GM23248 (cell line): Measurements from ENCODE around the gene GAK. TPM values are rescaled to one million over a fixed set of nuclear protein-coding genes. Genes with fewer than 3 reads are reported as not detected.

Source experiments
- DNase-seq: peaks from one replicate; pipeline ENCODE4 v3.0.0-alpha.2; 2015
- H2AFZ ChIP-seq: fragments of 200-600 bp; sonication (generic); 2 replicates; pipeline ENCODE4 v1.6.1; 2016; ENCODE audit warnings: antibody characterized with exemption
- H3F3A ChIP-seq: fragments of 200-600 bp; sonication (generic); 2 replicates; pipeline ENCODE4 v1.6.1; 2016; ENCODE audit warnings: mild to moderate bottlenecking, antibody characterized with exemption, mixed run types; ENCODE audit not compliant: insufficient read depth
- H3K27ac ChIP-seq: fragments of 200-600 bp; sonication (generic); 2 replicates; pipeline ENCODE4 v1.5.1; 2016; ENCODE audit warnings: mild to moderate bottlenecking
- H3K27me3 ChIP-seq: fragments of 200-600 bp; sonication (generic); replicated peaks from 2 replicates; pipeline ENCODE4 v1.6.1; 2016; ENCODE audit warnings: mild to moderate bottlenecking; ENCODE audit not compliant: insufficient read depth
- H3K36me3 ChIP-seq: fragments of 200-600 bp; sonication (generic); 2 replicates; pipeline ENCODE4 v1.6.1; 2016; ENCODE audit warnings: low read depth, mild to moderate bottlenecking
- H3K4me1 ChIP-seq: fragments of 200-600 bp; sonication (generic); 2 replicates; pipeline ENCODE4 v1.6.1; 2016; ENCODE audit warnings: mild to moderate bottlenecking; ENCODE audit not compliant: insufficient read depth
- H3K4me2 ChIP-seq: fragments of 200-600 bp; sonication (generic); one replicate; pipeline ENCODE4 v1.6.1; 2016; ENCODE audit warnings: mild to moderate bottlenecking; ENCODE audit not compliant: unreplicated experiment
- H3K4me3 ChIP-seq: fragments of 200-600 bp; sonication (generic); 2 replicates; pipeline ENCODE4 v1.5.1; 2016; ENCODE audit warnings: mild to moderate bottlenecking
- H3K79me2 ChIP-seq: fragments of 200-600 bp; sonication (generic); 2 replicates; pipeline ENCODE4 v1.6.1; 2016; ENCODE audit warnings: mild to moderate bottlenecking; ENCODE audit not compliant: insufficient read depth
- H3K9ac ChIP-seq: fragments of 200-600 bp; sonication (generic); 2 replicates; pipeline ENCODE4 v1.6.1; 2016; ENCODE audit warnings: mild to moderate bottlenecking
- H3K9me2 ChIP-seq: fragments of 200-600 bp; sonication (generic); 2 replicates; pipeline ENCODE4 v1.6.1; 2016; ENCODE audit warnings: mixed run types, mild to moderate bottlenecking, moderate library complexity; ENCODE audit not compliant: insufficient read depth
- H3K9me3 ChIP-seq: fragments of 200-600 bp; sonication (generic); one replicate; pipeline ENCODE4 v1.6.1; 2017; ENCODE audit warnings: low read depth
- H4K20me1 ChIP-seq: fragments of 200-600 bp; sonication (generic); 2 replicates; pipeline ENCODE4 v1.6.0; 2016; ENCODE audit not compliant: insufficient read depth
- EZH2 ChIP-seq: fragments of 200-600 bp; sonication (generic); IDR thresholded peaks from 2 replicates; pipeline ENCODE4 v1.6.1; 2018; ENCODE audit warnings: antibody characterized with exemption, mild to moderate bottlenecking; ENCODE audit not compliant: insufficient read depth, poor library complexity, severe bottlenecking
- EZH2phosphoT487 ChIP-seq: fragments of 200-600 bp; sonication (generic); IDR thresholded peaks from 2 replicates; pipeline ENCODE4 v1.6.1; 2018; ENCODE audit warnings: antibody characterized with exemption, moderate library complexity, mild to moderate bottlenecking, low read depth; ENCODE audit not compliant: insufficient read depth
- WGBS, 2 experiments: methylation state at CpG; one replicate each; pipeline ENCODE4 v1.1.6; 2015 to 2017; ENCODE audit warnings: low lambda C conversion rate in 2 of 2, low coverage in 1 of 2; ENCODE audit errors: missing lambda C conversion rate in 2 of 2; 5-methylcytosine and 5-hydroxymethylcytosine counted together
- in situ Hi-C: fragments of 300-500 bp; cut with MboI; formaldehyde crosslinking; loops from 2 replicates; pipeline ENCODE4 v1.15.0; 2020
- polyA plus RNA-seq: library from polyadenylated mRNA; unstranded; fragments of >200 nt; fragmentation: Nextera tagmentation; extraction: Ambion mirVana; gene quantifications from 2 replicates; pipeline ENCODE4 v1.2.1, GENCODE V29; 2016
- total RNA-seq: library from RNA; depleted of rRNA; stranded (reverse); fragments of >200 nt; shearing (Covaris generic); gene quantifications from 2 replicates; pipeline ENCODE4 v1.2.3, GENCODE V29; 2014

Gene GAK
- total and polyA plus RNA-seq, 2 experiments from 2014 or later, result 41.1 to 86.7 TPM

DNA sequence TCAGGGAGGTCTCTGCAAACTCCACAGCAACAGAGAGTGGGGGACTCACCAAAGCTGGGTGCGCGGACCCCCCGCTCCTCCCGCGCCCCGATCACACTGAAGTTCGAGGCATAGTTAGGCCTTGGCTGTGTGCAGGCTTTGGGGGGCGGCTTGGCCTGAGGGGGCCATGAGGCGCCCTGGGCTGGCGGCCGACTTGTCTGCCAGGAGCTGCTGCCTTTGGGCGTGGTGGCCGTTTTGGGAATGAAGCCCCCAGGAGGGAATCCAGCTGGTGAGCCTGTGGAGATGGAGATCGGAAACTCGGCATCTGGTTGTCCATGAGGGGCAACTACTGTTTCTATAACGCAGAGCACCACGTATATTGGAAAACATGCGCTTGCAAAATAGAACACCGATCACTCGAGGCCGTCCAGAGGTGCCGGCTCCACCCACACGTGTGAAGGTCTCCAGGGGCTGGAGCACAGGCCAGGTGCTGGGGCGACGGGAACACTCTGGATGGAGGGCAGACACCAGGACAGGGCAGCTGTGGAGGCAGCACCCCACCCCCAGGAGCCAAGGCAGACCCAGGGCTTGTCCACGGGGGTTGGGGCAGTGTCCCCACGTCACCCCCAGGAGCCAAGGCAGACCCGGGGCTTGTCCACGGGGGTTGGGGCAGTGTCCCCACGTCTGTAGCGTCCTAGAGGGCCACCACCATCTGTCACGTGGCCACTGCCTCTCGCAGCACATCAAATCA lies 80.2 kb downstream of the GAK start:
- Histone ChIP-seq H2AFZ (no peak overlapping the region), H3K79me2 (no peaks in the 10 kb centered on the region), H4K20me1 (no peaks in the 10 kb centered on the region), H3K4me2 (no peak overlapping the region), H3K4me3 (no peak overlapping the region), H3K36me3 (peaks cover 8% of the 10 kb centered on the region), H3K27me3 (no peaks in the 10 kb centered on the region), H3K9me3 (no peaks in the 10 kb centered on the region), H3K9me2 (no peaks in the 10 kb centered on the region), H3K9ac (no peak overlapping the region), H3K4me1 (no peaks in the 10 kb centered on the region), H3K27ac (no peak overlapping the region), H3F3A (no peaks in the 10 kb centered on the region)
- DNase-seq, result no peak
- WGBS, 2 experiments, result 94 to 95% methylated on average over 31 to 32 of the region's 33 CpGs
- in situ Hi-C loops, result no loop called here
- TF ChIP-seq EZH2 (no peak), EZH2phosphoT487 (no peak)

DNA sequence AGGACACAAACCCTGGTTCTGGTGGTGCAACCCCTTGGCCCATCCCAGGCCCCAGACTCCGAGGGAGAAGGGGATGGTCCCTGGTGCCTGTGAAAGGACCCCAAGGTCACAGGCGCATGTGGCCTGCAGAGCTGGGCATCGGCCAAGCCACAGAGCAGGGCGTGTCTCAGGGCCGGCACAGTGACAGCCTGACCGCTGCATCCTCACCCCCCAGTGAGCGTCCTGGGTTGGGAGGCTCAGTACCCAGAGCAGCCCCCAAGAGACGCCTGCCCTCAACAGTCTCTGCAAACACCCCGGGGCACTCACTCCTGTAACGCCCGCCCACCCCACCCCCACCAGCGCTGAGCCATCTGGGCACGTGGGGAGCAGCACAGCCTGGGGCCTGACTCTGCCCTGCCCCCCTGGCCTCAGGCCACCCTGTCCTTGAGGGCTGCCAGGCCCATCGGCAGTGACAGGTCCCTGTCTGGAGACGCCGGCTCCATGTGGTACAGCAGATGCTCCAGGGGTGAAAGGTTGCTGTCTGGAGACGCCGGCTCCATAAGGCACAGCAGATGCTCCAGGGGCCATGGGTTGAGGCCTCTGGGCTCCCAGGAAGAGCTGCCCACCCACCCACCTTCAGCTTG lies 81.7 kb downstream of the GAK start:
- DNase-seq, result no peak
- WGBS, 2 experiments, result 92% methylated on average over 10 to 16 of the region's 18 CpGs
- no peaks in the 10 kb centered on the region for H3K9me2 ChIP-seq
- H3F3A ChIP-seq, result no peaks in the 10 kb centered on the region
- no peak for TF ChIP-seq EZH2phosphoT487
- no peak for TF ChIP-seq EZH2
- H3K79me2 ChIP-seq, result no peaks in the 10 kb centered on the region
- no peaks in the 10 kb centered on the region for H3K27me3 ChIP-seq
- in situ Hi-C loops, result no loop called here
- no peak overlapping the region for H3K27ac ChIP-seq
- H3K36me3 ChIP-seq, result peaks cover 4% of the 10 kb centered on the region; the same call in 1 of the 2 replicates
- no peaks in the 10 kb centered on the region for H4K20me1 ChIP-seq
- H3K4me3 ChIP-seq, result no peak overlapping the region
- H3K9ac ChIP-seq, result no peak overlapping the region
- H2AFZ ChIP-seq, result no peak overlapping the region
- H3K4me1 ChIP-seq, result peaks cover 8% of the 10 kb centered on the region
- H3K9me3 ChIP-seq, result no peaks in the 10 kb centered on the region
- no peak overlapping the region for H3K4me2 ChIP-seq

DNA sequence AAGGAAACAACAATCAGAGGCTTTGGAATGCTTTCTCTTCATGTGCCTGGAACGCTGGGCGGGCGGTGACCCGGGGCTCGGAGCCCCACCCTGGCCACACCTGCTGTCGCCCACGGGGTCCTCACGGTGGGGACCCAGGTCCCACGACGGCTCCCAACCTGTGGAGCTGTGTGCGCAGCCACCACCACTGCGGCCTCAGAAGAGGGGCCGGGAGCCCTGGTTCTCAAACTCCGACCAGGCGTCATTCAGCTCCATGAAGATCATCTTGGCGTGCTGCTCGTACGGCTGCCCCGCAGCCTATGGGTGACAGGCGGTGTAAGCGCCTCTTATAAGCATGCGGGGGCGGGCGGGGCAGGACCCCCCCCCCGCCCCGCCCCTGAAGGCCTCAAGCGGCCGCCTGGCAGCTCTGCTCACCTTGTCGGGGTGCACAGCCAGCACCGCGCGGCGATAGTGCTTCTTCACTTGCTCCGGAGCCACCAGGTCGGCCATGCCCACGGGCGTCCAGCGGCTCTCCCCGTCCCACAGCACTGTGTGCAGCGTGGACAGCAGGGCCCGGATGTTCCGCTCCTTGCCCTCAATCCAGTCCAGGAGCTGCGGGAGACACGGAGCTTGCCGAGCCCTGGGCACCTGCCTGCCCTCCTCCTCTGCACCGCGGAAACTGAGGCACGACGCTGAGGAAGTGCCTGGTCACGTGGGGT lies 82.5 kb downstream of the GAK start:
- H3K4me3 ChIP-seq, result no peak overlapping the region
- no peak overlapping the region for H3K4me2 ChIP-seq
- H3K9ac ChIP-seq, result no peak overlapping the region
- H4K20me1 ChIP-seq, result no peaks in the 10 kb centered on the region
- H3K4me1 ChIP-seq, result peaks cover 14% of the 10 kb centered on the region
- no peaks in the 10 kb centered on the region for H3F3A ChIP-seq
- no peak for TF ChIP-seq EZH2phosphoT487
- TF ChIP-seq EZH2, result no peak
- 93 to 94% methylated on average over 35 to 48 of the region's 50 CpGs for whole genome bisulfite sequencing, 2 experiments
- H3K79me2 ChIP-seq, result no peaks in the 10 kb centered on the region
- H3K27ac ChIP-seq, result no peak overlapping the region
- no peak for DNase-seq
- no peaks in the 10 kb centered on the region for H3K27me3 ChIP-seq
- H3K9me2 ChIP-seq, result no peaks in the 10 kb centered on the region
- in situ Hi-C loops, result no loop called here
- no peaks in the 10 kb centered on the region for H3K9me3 ChIP-seq
- H3K36me3 ChIP-seq, result peaks cover 4% of the 10 kb centered on the region; the same call in 1 of the 2 replicates
- no peak overlapping the region for H2AFZ ChIP-seq

DNA sequence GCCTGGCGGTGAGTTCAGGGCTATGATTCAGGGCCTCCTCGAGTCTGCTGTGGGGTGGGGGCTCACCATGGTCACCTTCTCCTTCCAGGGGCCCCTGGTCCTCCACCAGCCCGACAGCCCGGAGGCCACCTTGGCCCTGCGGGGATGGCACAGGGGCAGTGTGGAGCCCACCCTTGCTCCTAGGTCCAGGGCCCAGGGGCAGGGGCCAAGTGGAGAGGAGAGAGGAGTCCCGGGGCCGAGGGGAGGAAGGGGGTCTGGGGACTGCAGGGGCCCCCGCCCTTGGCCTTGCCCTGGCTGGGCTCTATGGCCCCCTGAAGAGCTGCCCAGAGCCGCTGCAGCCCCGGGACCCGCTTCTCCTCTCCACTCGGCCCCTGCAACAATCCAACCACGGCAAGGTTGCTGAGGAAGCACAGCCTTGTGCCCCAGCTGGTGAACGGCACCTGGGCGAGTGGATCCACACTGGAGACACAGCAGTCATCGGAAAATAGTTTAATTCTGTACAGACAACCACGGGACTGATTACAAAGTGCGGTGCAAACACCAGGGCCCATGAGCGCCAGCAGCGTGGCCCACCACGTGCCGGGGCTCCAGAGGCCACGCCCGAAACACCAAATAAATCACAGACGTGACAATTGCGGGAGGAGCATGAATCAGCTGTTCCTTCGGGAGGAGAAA lies 83.2 kb downstream of the GAK start:
- in situ Hi-C loops, result no loop called here
- Histone ChIP-seq H3K79me2 (no peaks in the 10 kb centered on the region), H3K36me3 (peaks cover 4% of the 10 kb centered on the region; the same call in 1 of the 2 replicates), H3F3A (no peaks in the 10 kb centered on the region), H4K20me1 (no peaks in the 10 kb centered on the region), H3K9me2 (no peaks in the 10 kb centered on the region), H2AFZ (no peak overlapping the region), H3K27ac (no peak overlapping the region), H3K4me3 (no peak overlapping the region), H3K9ac (no peak overlapping the region), H3K9me3 (no peaks in the 10 kb centered on the region), H3K4me1 (peaks cover 14% of the 10 kb centered on the region), H3K27me3 (no peaks in the 10 kb centered on the region), H3K4me2 (no peak overlapping the region)
- WGBS, 2 experiments, result 64 to 69% methylated on average over 21 to 27 of the region's 27 CpGs
- DNase-seq, result no peak
- TF ChIP-seq EZH2phosphoT487 (no peak), EZH2 (no peak)
